ENCODE data around the gene MARCHF3. TPM values are rescaled to one million over a fixed set of nuclear protein-coding genes. Genes with fewer than 3 reads are reported as not detected.

Gene MARCHF3
- polyA plus RNA-seq, 2 of the 4 experiments (the other 2 are of a cell fraction), result 0.39 to 0.68 TPM

- CTCF ChIA-PET, result interaction anchor here (0.9 kb wide), 1 partner anchor 47 kb away, joined by 4 read pairs; the partner anchor contains the start of gene MARCHF3
- no peak overlapping the region for H3K4me3 ChIP-seq
- FAIRE-seq, result no peak
- H3K27ac ChIP-seq, result no peak overlapping the region
- no peak for TF ChIP-seq PHF8 (IDR thresholded peaks at IDR 0.05; ENCODE audit: borderline replicate concordance, low read depth)
- no peak for TF ChIP-seq HOXB13 (CRISPR knock-in tag; IDR thresholded peaks at IDR 0.05; ENCODE audit: low read depth)
- TF ChIP-seq BHLHE40 (IDR thresholded peaks at IDR 0.05; ENCODE audit: low read depth, low read length), result no peak
- no peak for TF ChIP-seq NFE2L2 (conservative IDR thresholded peaks at IDR 0.05; ENCODE audit: low read length)
- TF ChIP-seq EP300 (IDR thresholded peaks at IDR 0.05), result no peak
- no peak for TF ChIP-seq POLR2AphosphoS2 (conservative IDR thresholded peaks at IDR 0.05; ENCODE audit: low read length)
- POLR2A ChIA-PET, result no interaction called here
- no peak for ATAC-seq
- DNase-seq (ENCODE audit: low read depth in 1 of 2, low spot score in 1 of 2), result no peak
- no peaks in the 10 kb centered on the region for H3K9me3 ChIP-seq
- H3K4me1 ChIP-seq, result no peaks in the 10 kb centered on the region
- 74% methylated on average over 12 of the region's 12 CpGs for WGBS (ENCODE audit: missing lambda C conversion rate)
- H3K4me2 ChIP-seq, result no peak overlapping the region
Measured at GRCh38 chr5:126982926-126983873, 47.2 kb downstream of the MARCHF3 start.

- ATAC-seq (no peak), FAIRE-seq (no peak), DNase-seq (ENCODE audit: low read depth in 1 of 2, low spot score in 1 of 2) (no peak)
- Histone ChIP-seq H3K4me3 (no peak overlapping the region), H3K27ac (no peak overlapping the region), H3K4me1 (no peaks in the 10 kb centered on the region), H3K9me3 (no peaks in the 10 kb centered on the region), H3K4me2 (no peak overlapping the region)
- ChIA-PET POLR2A (no interaction called here), CTCF (interaction anchor here (0.9 kb wide), 1 partner anchor 48 kb away, joined by 4 read pairs; the partner anchor contains the start of gene MARCHF3)
- TF ChIP-seq MYC (IDR thresholded peaks at IDR 0.05; ENCODE audit: borderline replicate concordance, low read length) (no peak), CHD4 (IDR thresholded peaks at IDR 0.05; ENCODE audit: borderline replicate concordance) (no peak), EP300 (IDR thresholded peaks at IDR 0.05) (no peak), RNF2 (IDR thresholded peaks at IDR 0.05; ENCODE audit: borderline replicate concordance, low read depth) (no peak), NFE2L2 (conservative IDR thresholded peaks at IDR 0.05; ENCODE audit: low read length) (no peak), CTCF (IDR thresholded peaks at IDR 0.05) (no peak), HMGXB4 (CRISPR knock-in tag; IDR thresholded peaks at IDR 0.05; ENCODE audit: borderline replicate concordance) (no peak), BHLHE40 (IDR thresholded peaks at IDR 0.05; ENCODE audit: low read depth, low read length) (no peak), HDAC2 (IDR thresholded peaks at IDR 0.05) (no peak)
- WGBS (ENCODE audit: missing lambda C conversion rate), result 60% methylated on average over 1 of the region's 1 CpG
Measured at GRCh38 chr5:126982202-126982601, 48.2 kb downstream of the MARCHF3 start.

- H3K27ac ChIP-seq, result no peak overlapping the region
- no peaks in the 10 kb centered on the region for H3K9me3 ChIP-seq
- no peak overlapping the region for H3K4me2 ChIP-seq
- FAIRE-seq, result no peak
- CTCF ChIA-PET, result no interaction called here
- H3K4me1 ChIP-seq, result no peaks in the 10 kb centered on the region
- ATAC-seq, result no peak
- H3K4me3 ChIP-seq, result no peak overlapping the region
- DNase-seq (ENCODE audit: low read depth in 1 of 2, low spot score in 1 of 2), result no peak
- POLR2A ChIA-PET, result no interaction called here
- 82% methylated on average over 1 of the region's 1 CpG for WGBS (ENCODE audit: missing lambda C conversion rate)
- TF ChIP-seq MAFK (IDR thresholded peaks at IDR 0.05; ENCODE audit: partially characterized antibody) (no peak), EHMT2 (IDR thresholded peaks at IDR 0.05; ENCODE audit: low read depth) (no peak), ZC3H11A (IDR thresholded peaks at IDR 0.05) (no peak), RNF2 (IDR thresholded peaks at IDR 0.05; ENCODE audit: borderline replicate concordance, low read depth) (no peak), PBX3 (IDR thresholded peaks at IDR 0.05) (no peak), ATOH8 (CRISPR knock-in tag; IDR thresholded peaks at IDR 0.05; ENCODE audit: low read depth) (no peak), CHD2 (IDR thresholded peaks at IDR 0.05; ENCODE audit: low read length, partially characterized antibody) (no peak), EP300 (IDR thresholded peaks at IDR 0.05) (no peak), RCOR1 (IDR thresholded peaks at IDR 0.05; ENCODE audit: low read depth, low read length) (no peak), BCL3 (IDR thresholded peaks at IDR 0.05) (no peak), HOXA7 (CRISPR knock-in tag; IDR thresholded peaks at IDR 0.05) (no peak), HDAC2 (IDR thresholded peaks at IDR 0.05) (no peak), KDM1A (IDR thresholded peaks at IDR 0.05; ENCODE audit: low read depth) (no peak), TP53 (CRISPR knock-in tag; IDR thresholded peaks at IDR 0.05) (no peak), E2F6 (IDR thresholded peaks at IDR 0.05; ENCODE audit: borderline replicate concordance, low read depth) (no peak), NR3C1 (IDR thresholded peaks at IDR 0.05) (no peak)
Measured at GRCh38 chr5:126981701-126982100, 48.7 kb downstream of the MARCHF3 start.

Measured in A549 (cell line).